Transverse colon (tissue), 4 donors: ENCODE results near the gene FAM107B. TPM values are rescaled to one million over a fixed set of nuclear protein-coding genes. Genes with fewer than 3 reads are reported as not detected.

Source experiments
- DNase-seq: peaks from one replicate; pipeline ENCODE4 v3.0.0-alpha.2; 2019
- H3K27ac ChIP-seq, 4 donors: fragments of 200-600 bp; sonication (generic); 2 replicates each; pipeline ENCODE4 v1.5.1; 2016 to 2018; ENCODE audit warnings: inconsistent platforms in 4 of 4
- H3K27me3 ChIP-seq: fragments of 200-600 bp; sonication (generic); 2 replicates; pipeline ENCODE4 v1.5.1; 2017; ENCODE audit warnings: inconsistent platforms
- H3K36me3 ChIP-seq, 4 donors: fragments of 200-600 bp; sonication (generic); 2 replicates each; pipeline ENCODE4 v1.5.1; 2017 to 2019; ENCODE audit warnings: inconsistent platforms in 4 of 4
- H3K4me1 ChIP-seq, 4 donors: fragments of 200-600 bp; sonication (generic); 2 replicates each; pipeline ENCODE4 v1.5.1; 2017 to 2020; ENCODE audit warnings: inconsistent platforms in 4 of 4
- H3K4me3 ChIP-seq, 4 donors: fragments of 200-600 bp; sonication (generic); 1 replicate in 1 of 4; 2 replicates in 3 of 4; pipeline versions ENCODE4 v1.5.1 to v1.6.1; 2017 to 2019; ENCODE audit warnings: inconsistent platforms in 4 of 4
- H3K9me3 ChIP-seq, 2 donors: fragments of 200-600 bp; sonication (generic); 2 replicates each; pipeline ENCODE4 v1.5.1; 2017 to 2019; ENCODE audit warnings: inconsistent platforms in 2 of 2
- EP300 ChIP-seq: sonication (generic); formaldehyde crosslinking; IDR thresholded peaks from one replicate; pipeline ENCODE4 v1.6.1; 2017; ENCODE audit warnings: antibody characterized with exemption, low read depth
- POLR2A ChIP-seq: fragments of 450-650 bp; IDR thresholded peaks from one replicate; pipeline ENCODE4 v1.6.1; 2016; ENCODE audit warnings: antibody characterized with exemption, mild to moderate bottlenecking, moderate library complexity
- POLR2AphosphoS5 ChIP-seq, 3 donors: sonication (generic); formaldehyde crosslinking; IDR thresholded peaks; one replicate each; pipeline ENCODE4 v1.6.1; 2016; ENCODE audit warnings: antibody characterized with exemption in 3 of 3
- WGBS, 2 donors: methylation state at CpG; one replicate each; pipeline ENCODE4 v1.1.5; 2018; ENCODE audit warnings: low coverage in 1 of 2; 5-methylcytosine and 5-hydroxymethylcytosine counted together
- in situ Hi-C, 4 donors: fragments of 200-750 bp; cut with MboI; loops; one replicate each; pipeline versions ENCODE4 v1.15.0 to v1.15.1; 2017; ENCODE audit warnings: low sequenced_read_pairs in 3 of 4, low pct_ligation_motif_present in 1 of 4, low pct_unique_long_range_greater_than_20kb in 1 of 4
- intact Hi-C: fragments of 100-400 bp; cut with DNase I; formaldehyde crosslinking; loops from one replicate; pipeline ENCODE4 v1.15.1; 2023; ENCODE audit warnings: low total_unique reads
- total RNA-seq, 4 donors: library from RNA; depleted of rRNA; stranded (reverse); fragments of >200 nt; gene quantifications; one replicate each; pipeline ENCODE4 v1.1.0, GENCODE V29; 2016
- TF ChIP-seq, protein P1 (sequence below), 5 experiments: fragments of 200-600 bp in 3 of 5; fragments of 450-650 bp in 2 of 5; sonication (generic) in 3 of 5; IDR thresholded peaks; 1 replicate in 2 of 5; 2 replicates in 3 of 5; pipeline ENCODE4 v1.5.1; 2016 to 2017; ENCODE audit warnings: antibody characterized with exemption in 5 of 5, inconsistent platforms in 3 of 5, mild to moderate bottlenecking in 2 of 5, moderate library complexity in 1 of 5

Gene FAM107B
- total RNA-seq, 4 donors from 2014 or later, result 23.9 to 71.0 (median 52.8) TPM

DNA sequence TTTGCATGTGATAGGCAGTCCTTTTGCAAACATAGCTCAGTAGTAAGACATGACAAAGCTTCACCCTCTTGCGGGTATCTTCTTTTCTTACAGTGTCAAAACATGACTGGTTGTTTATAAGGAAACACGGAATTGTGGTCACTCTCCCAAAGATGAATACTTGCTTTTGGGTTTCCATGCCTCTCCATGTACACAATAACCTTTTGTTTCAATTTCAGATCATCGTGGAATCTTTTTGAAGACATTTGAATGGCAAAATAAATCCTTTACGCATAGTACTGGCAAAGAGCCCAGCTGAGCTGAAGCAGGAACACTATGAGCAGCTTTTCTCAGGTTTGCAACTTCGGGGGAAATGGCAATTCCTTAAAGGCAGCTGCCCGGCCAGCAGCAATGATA is 287.2 kb downstream of the FAM107B start:
- TF ChIP-seq, protein P1, sequence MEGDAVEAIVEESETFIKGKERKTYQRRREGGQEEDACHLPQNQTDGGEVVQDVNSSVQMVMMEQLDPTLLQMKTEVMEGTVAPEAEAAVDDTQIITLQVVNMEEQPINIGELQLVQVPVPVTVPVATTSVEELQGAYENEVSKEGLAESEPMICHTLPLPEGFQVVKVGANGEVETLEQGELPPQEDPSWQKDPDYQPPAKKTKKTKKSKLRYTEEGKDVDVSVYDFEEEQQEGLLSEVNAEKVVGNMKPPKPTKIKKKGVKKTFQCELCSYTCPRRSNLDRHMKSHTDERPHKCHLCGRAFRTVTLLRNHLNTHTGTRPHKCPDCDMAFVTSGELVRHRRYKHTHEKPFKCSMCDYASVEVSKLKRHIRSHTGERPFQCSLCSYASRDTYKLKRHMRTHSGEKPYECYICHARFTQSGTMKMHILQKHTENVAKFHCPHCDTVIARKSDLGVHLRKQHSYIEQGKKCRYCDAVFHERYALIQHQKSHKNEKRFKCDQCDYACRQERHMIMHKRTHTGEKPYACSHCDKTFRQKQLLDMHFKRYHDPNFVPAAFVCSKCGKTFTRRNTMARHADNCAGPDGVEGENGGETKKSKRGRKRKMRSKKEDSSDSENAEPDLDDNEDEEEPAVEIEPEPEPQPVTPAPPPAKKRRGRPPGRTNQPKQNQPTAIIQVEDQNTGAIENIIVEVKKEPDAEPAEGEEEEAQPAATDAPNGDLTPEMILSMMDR (IDR thresholded peaks at IDR 0.05), result no peak
- TF ChIP-seq EP300, result no peak
- intact Hi-C loops, result no loop called here
- DNase-seq, result no peak
- H3K9me3 ChIP-seq, result no peaks in the 10 kb centered on the region
- in situ Hi-C loops, result loop anchor here in 1 of 4 donors (25.0 kb wide), 1 partner anchor 700 kb away; no protein-coding TSS in a partner anchor
- H3K4me1 ChIP-seq, result peaks cover 0 to 27% (median 12%) of the 10 kb centered on the region in 4 donors
- WGBS, 2 donors, result 23 to 26% methylated on average over 4 to 6 of the region's 6 CpGs
- H3K27me3 ChIP-seq, result no peaks in the 10 kb centered on the region
- H3K36me3 ChIP-seq, result no peaks in the 10 kb centered on the region
- H3K4me3 ChIP-seq, result no peak overlapping the region
- H3K27ac ChIP-seq, result no peak overlapping the region

DNA sequence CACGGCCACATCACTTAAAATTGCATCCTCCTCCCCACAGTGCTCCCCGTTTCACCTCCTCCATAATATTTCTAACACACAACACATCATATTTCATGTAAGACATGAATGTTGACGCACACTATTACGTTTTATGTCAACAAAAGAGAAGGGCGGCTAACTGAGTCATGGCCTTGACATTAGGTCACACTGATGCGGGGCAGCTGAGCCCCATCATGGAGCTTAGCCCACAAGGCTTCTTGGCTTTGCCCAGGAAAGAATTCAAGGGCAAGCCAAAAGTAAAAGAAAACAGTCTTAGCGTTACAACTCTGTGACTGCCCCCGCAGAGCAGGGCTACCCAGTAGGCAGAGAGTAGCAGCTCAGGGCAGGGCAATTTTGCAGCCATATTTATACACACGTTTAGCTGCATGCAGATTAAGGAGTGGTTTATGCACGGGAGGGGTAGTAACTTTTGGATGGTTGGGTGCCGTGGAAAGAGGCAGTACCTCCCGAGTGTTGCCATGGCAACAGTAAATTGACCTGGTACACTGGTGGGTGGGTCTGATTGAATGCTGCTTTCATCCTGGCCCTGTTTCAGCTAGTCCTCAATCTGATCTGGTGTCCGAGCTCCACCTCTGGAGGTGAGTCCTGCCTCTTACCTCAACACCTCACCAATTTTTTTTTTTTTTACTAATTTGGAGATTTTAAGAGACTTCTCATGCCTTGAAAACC is 287.8 kb downstream of the FAM107B start:
- no peak overlapping the region for H3K27ac ChIP-seq
- WGBS, 2 donors, result 44 to 55% methylated on average over 11 to 13 of the region's 13 CpGs
- DNase-seq, result no peak
- in situ Hi-C loops (loop anchor here in 1 of 4 donors (25.0 kb wide), 1 partner anchor 700 kb away; no protein-coding TSS in a partner anchor), intact Hi-C loops (no loop called here)
- peaks cover 0 to 27% (median 12%) of the 10 kb centered on the region in 4 donors for H3K4me1 ChIP-seq
- no peaks in the 10 kb centered on the region for H3K36me3 ChIP-seq
- H3K27me3 ChIP-seq, result no peaks in the 10 kb centered on the region
- no peaks in the 10 kb centered on the region for H3K9me3 ChIP-seq
- no peak overlapping the region for H3K4me3 ChIP-seq
- TF ChIP-seq, protein P1 (IDR thresholded peaks at IDR 0.05), result no peak
- TF ChIP-seq POLR2AphosphoS5 (IDR thresholded peaks at IDR 0.05), result no peak
- no peak for TF ChIP-seq EP300
- TF ChIP-seq POLR2A, result no peak

DNA sequence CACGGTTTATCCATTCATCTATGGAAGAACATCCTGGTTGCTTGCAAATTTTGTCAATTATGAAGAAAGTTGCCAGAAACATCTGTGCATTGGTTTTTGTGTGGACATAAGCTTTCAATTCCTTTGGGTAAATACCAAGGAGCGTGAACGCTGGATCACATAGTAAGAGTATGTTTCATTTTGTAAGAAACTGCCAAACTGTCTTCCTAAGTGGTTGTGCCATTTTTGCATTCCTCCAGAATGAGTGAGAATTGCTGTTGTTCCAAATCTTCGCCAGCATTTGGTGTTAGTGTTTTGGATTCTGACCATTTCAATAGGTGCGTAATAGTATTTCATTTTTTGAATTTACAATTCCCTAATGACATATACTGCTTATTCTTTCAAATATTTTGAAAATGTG is 288.7 kb downstream of the FAM107B start:
- in situ Hi-C loops, result loop anchor here in 1 of 4 donors (25.0 kb wide), 1 partner anchor 699 kb away; no protein-coding TSS in a partner anchor

DNA sequence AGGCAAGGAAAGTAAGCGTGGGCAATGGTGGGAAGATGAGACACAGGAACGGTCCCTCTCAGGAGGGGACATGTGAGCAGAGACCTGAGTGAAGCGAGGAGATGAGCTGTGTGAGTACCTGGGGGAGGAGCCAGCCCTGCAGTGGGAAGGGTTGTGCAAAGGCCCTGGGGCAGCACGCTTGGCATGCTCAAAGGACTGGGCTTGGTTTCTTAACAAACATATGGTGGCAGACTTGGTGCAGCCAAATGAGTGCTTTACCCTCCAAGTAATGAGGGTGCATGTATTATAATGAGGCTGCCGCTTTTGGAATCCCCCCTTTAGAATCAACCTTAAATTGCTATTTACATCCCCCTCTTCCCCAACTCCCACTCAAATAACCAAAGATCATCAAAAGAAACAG is 291.3 kb downstream of the FAM107B start:
- H3K36me3 ChIP-seq, result no peaks in the 10 kb centered on the region
- 91 to 98% methylated on average over 5 of the region's 5 CpGs for WGBS, 2 donors
- no peaks in the 10 kb centered on the region for H3K27me3 ChIP-seq
- H3K9me3 ChIP-seq, result no peaks in the 10 kb centered on the region
- no peak overlapping the region for H3K27ac ChIP-seq
- in situ Hi-C loops (loop anchor here in 1 of 4 donors (25.0 kb wide), 1 partner anchor 696 kb away; no protein-coding TSS in a partner anchor), intact Hi-C loops (no loop called here)
- H3K4me1 ChIP-seq, result peaks cover 0 to 17% (median 9%) of the 10 kb centered on the region in 4 donors
- H3K4me3 ChIP-seq, result no peak overlapping the region
- TF ChIP-seq POLR2A, result no peak
- no peak for TF ChIP-seq POLR2AphosphoS5 (IDR thresholded peaks at IDR 0.05)
- TF ChIP-seq, protein P1 (IDR thresholded peaks at IDR 0.05), result no peak
- TF ChIP-seq EP300, result no peak
- DNase-seq, result no peak

More for the DNA sequence above, 288.7 kb downstream of the FAM107B start:
- H3K27ac ChIP-seq, result no peak overlapping the region
- H3K9me3 ChIP-seq, result no peaks in the 10 kb centered on the region
- no peaks in the 10 kb centered on the region for H3K36me3 ChIP-seq
- intact Hi-C loops, result no loop called here
- no peak for DNase-seq
- TF ChIP-seq EP300, result no peak
- TF ChIP-seq POLR2AphosphoS5 (IDR thresholded peaks at IDR 0.05), result no peak
- H3K4me3 ChIP-seq, result no peak overlapping the region
- WGBS, 2 donors, result 93 to 95% methylated on average over 5 of the region's 5 CpGs
- H3K4me1 ChIP-seq, result peaks cover 0 to 27% (median 12%) of the 10 kb centered on the region in 4 donors
- no peaks in the 10 kb centered on the region for H3K27me3 ChIP-seq
